ENCODE results near the gene ITGB5. TPM values are rescaled to one million over a fixed set of nuclear protein-coding genes. Genes with fewer than 3 reads are reported as not detected.

Gene ITGB5
- total RNA-seq, 6 donors from 2014 or later: 81.5 to 145 (median 106) TPM

GRCh38 chr3:124915254-124915653 is 28.1 kb upstream of the ITGB5 start:
- 94 to 100% methylated on average over 2 to 3 of the region's 3 CpGs for WGBS, 2 donors
- Histone ChIP-seq H3K4me1 (no peaks in the 10 kb centered on the region), H3K4me3 (no peak overlapping the region), H3K36me3 (no peaks in the 10 kb centered on the region), H3K9me3 (no peaks in the 10 kb centered on the region), H3K27ac (no peak overlapping the region), H3K27me3 (no peaks in the 10 kb centered on the region)
- no peak for TF ChIP-seq POLR2A (IDR thresholded peaks at IDR 0.05)
- TF ChIP-seq CTCF (IDR thresholded peaks at IDR 0.05): no peak
- no peak for TF ChIP-seq POLR2AphosphoS5 (IDR thresholded peaks at IDR 0.05)
- no peak for TF ChIP-seq EP300 (IDR thresholded peaks at IDR 0.05)
- ATAC-seq (ENCODE audit: low FRiP score in 2 of 2) (no peak), DNase-seq (no peak)

DNA sequence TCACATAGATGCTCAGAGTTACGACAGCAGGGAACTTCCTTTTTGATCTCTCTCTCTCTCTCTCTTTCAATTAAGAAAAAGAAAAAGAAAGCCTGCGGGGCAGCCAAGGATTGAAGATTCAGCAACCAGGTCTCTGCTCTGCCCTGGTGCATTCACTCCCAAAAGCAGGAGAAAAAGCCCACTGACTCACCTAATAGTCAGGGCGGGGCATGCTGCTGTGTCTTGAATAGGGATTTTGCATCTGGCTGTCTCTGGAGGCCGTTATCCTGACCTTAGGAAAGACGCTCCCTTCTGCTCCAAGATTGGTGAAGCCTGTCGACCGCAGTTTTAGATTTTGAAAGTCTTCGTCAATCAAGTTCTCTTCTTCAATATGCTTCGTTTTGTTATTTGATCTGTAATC is 20.8 kb upstream of the ITGB5 start:
- H3K36me3 ChIP-seq: no peaks in the 10 kb centered on the region
- 81 to 82% methylated on average over 8 to 9 of the region's 9 CpGs for WGBS, 2 donors
- no peak overlapping the region for H3K27ac ChIP-seq
- no peaks in the 10 kb centered on the region for H3K27me3 ChIP-seq
- H3K9me3 ChIP-seq: no peaks in the 10 kb centered on the region
- no peak overlapping the region for H3K4me3 ChIP-seq
- TF ChIP-seq POLR2AphosphoS5 (IDR thresholded peaks at IDR 0.05) (no peak), POLR2A (IDR thresholded peaks at IDR 0.05) (no peak), CTCF (IDR thresholded peaks at IDR 0.05) (no peak), EP300 (IDR thresholded peaks at IDR 0.05) (no peak)
- DNase-seq (no peak), ATAC-seq (ENCODE audit: low FRiP score in 2 of 2) (no peak)
- no peaks in the 10 kb centered on the region for H3K4me1 ChIP-seq

DNA sequence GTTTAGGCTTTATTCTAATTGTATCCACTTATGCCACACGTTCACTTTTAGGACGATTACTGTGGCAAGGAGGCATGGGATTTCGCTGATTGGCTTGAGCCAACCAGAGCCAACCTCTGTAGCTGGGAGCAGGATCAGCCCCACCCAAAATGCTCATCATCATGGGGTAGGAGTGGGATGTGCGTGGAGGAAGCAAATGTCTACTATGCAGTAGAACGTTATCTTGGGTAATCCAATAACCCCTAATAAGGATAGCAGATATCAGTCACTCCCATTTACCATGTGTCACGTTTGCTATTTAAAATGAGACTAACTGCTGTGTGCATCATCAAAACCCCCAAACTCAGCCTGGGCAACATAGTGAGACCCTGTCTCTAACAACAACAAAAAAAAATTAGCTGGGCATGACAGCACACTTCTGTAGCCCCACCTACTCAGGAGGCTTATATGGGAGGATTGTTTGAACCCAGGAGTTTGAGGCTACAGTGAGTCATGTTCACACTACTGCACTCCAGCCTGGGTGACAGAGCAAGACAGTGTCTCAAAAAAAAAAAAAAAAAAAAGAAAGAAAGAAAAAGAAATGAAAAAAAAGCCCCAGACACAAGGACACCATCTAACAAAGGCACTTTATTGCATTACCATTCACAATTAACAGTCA is 17.8 kb upstream of the ITGB5 start:
- ATAC-seq (ENCODE audit: low FRiP score in 2 of 2) (no peak), DNase-seq (no peak)
- Histone ChIP-seq H3K27me3 (no peaks in the 10 kb centered on the region), H3K9me3 (no peaks in the 10 kb centered on the region), H3K27ac (no peak overlapping the region), H3K4me1 (peaks cover 0 to 11% (median 3%) of the 10 kb centered on the region in 4 donors), H3K36me3 (no peaks in the 10 kb centered on the region), H3K4me3 (no peak overlapping the region)
- no peak for TF ChIP-seq POLR2A (IDR thresholded peaks at IDR 0.05)
- no peak for TF ChIP-seq POLR2AphosphoS5 (IDR thresholded peaks at IDR 0.05)
- no peak for TF ChIP-seq EP300 (IDR thresholded peaks at IDR 0.05)
- WGBS, 2 donors: 84 to 88% methylated on average over 6 of the region's 6 CpGs

GRCh38 chr3:124903896-124904834 is 17.0 kb upstream of the ITGB5 start:
- Histone ChIP-seq H3K27ac (no peak overlapping the region), H3K4me1 (peaks cover 0 to 11% (median 3%) of the 10 kb centered on the region in 4 donors), H3K27me3 (no peaks in the 10 kb centered on the region), H3K36me3 (no peaks in the 10 kb centered on the region), H3K4me3 (no peak overlapping the region), H3K9me3 (no peaks in the 10 kb centered on the region)
- DNase-seq (no peak), ATAC-seq (ENCODE audit: low FRiP score in 2 of 2) (no peak)
- TF ChIP-seq CTCF (IDR thresholded peaks at IDR 0.05) (no peak), POLR2A (IDR thresholded peaks at IDR 0.05) (no peak), EP300 (IDR thresholded peaks at IDR 0.05) (no peak), POLR2AphosphoS5 (IDR thresholded peaks at IDR 0.05) (no peak)
- 77 to 78% methylated on average over 1 of the region's 1 CpG for WGBS, 2 donors

GRCh38 chr3:124896824-124897526 is 9.8 kb upstream of the ITGB5 start:
- Histone ChIP-seq H3K4me3 (no peak overlapping the region), H3K9me3 (no peaks in the 10 kb centered on the region), H3K27me3 (no peaks in the 10 kb centered on the region), H3K27ac (no peak overlapping the region), H3K36me3 (no peaks in the 10 kb centered on the region), H3K4me1 (peaks cover 0 to 11% (median 3%) of the 10 kb centered on the region in 4 donors)
- DNase-seq: no peak
- TF ChIP-seq POLR2A (IDR thresholded peaks at IDR 0.05): no peak
- no peak for TF ChIP-seq POLR2AphosphoS5 (IDR thresholded peaks at IDR 0.05)
- no peak for TF ChIP-seq CTCF (IDR thresholded peaks at IDR 0.05)
- no peak for TF ChIP-seq EP300 (IDR thresholded peaks at IDR 0.05)
- no peak for ATAC-seq (ENCODE audit: low FRiP score in 2 of 2)
- 94 to 97% methylated on average over 1 of the region's 1 CpG for WGBS, 2 donors

Data from upper lobe of left lung (tissue), 6 donors.